ENCODE results near the gene GAS2L1.
A peak's percentile ranks its signal among the peaks of the same experiment; 100 is the strongest.

GRCh38 chr22:29348956-29349355 is 42.5 kb downstream of the GAS2L1 start:
- TF ChIP-seq, protein P1, sequence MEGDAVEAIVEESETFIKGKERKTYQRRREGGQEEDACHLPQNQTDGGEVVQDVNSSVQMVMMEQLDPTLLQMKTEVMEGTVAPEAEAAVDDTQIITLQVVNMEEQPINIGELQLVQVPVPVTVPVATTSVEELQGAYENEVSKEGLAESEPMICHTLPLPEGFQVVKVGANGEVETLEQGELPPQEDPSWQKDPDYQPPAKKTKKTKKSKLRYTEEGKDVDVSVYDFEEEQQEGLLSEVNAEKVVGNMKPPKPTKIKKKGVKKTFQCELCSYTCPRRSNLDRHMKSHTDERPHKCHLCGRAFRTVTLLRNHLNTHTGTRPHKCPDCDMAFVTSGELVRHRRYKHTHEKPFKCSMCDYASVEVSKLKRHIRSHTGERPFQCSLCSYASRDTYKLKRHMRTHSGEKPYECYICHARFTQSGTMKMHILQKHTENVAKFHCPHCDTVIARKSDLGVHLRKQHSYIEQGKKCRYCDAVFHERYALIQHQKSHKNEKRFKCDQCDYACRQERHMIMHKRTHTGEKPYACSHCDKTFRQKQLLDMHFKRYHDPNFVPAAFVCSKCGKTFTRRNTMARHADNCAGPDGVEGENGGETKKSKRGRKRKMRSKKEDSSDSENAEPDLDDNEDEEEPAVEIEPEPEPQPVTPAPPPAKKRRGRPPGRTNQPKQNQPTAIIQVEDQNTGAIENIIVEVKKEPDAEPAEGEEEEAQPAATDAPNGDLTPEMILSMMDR (IDR thresholded peaks at IDR 0.05 in 2 of 3, conservative IDR thresholded peaks at IDR 0.05 in 1 of 3; ENCODE audit: borderline replicate concordance in 1 of 3, insufficient read depth in 1 of 3, low read depth in 2 of 3, low read length in 2 of 3), result no peak
- TF ChIP-seq YY1 (IDR thresholded peaks at IDR 0.05; ENCODE audit: extremely low read depth, insufficient replicate concordance, low read depth, low read length) (no peak), EZH2phosphoT487 (IDR thresholded peaks at IDR 0.05; ENCODE audit: borderline replicate concordance) (no peak), SP1 (IDR thresholded peaks at IDR 0.05; ENCODE audit: low read depth) (peak; percentile 18; the same call in 1 of the 2 replicates), POLR2A (IDR thresholded peaks at IDR 0.05; ENCODE audit: borderline replicate concordance, extremely low read depth, insufficient read depth, insufficient read length) (no peak), REST (IDR thresholded peaks at IDR 0.05; ENCODE audit: low read depth) (no peak), EZH2 (IDR thresholded peaks at IDR 0.05) (no peak), TCF7L2 (IDR thresholded peaks at IDR 0.05; ENCODE audit: borderline replicate concordance, extremely low read depth, insufficient read depth, insufficient read length) (no peak)
